Measurements from ENCODE around the gene ZNF121.
A peak's percentile ranks its signal among the peaks of the same experiment; 100 is the strongest.

Gene ZNF121

DNA sequence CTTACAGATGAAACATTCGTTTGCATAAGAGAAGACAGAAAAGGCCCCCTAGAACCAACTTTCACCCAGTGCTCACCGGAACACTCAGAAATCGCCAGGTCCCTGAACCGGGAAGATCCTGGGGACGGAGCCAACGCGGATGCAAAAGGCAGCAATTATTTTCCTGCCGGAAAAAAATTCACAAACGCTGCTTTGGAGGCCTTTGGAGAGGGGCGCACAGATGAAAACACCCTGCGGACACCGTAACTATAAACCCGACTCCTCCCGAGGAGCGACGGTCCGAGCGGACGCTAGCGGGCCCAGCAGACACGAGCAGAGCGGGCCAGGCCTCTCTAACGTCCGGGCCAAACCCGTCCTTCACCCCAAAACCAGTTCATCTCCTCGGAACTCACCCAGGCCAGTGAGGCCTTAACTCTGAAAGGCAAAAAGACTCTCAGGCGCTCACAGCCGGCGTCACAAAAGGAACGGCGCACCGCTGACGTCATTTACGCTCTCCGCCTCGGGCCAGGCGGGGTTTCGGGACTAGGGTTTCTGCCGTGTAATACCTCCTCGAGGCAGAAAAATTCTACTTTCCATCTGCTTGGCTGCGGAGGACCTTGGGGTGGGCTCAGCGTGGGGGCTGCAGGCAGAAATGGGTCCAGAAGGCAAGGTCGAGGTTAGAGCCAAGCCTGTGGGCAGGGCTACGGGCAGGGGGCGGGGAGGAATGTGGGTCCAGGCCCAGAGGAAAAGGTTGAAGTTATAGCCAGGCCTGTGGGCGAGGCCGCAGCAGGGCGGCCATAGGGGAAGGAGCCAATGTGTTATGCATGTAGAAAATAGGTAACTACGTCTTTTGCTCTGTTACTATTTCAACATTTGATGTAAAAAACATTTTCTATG, 45.9 kb downstream of the ZNF121 start, which contains the start of gene ZNF426:
ZNF426 (minus strand) TSS at position 463 of the 876 bp plus-strand sequence. CDS start 2,413 bp downstream, outside the sequence.
- DNase-seq, result peak; percentile 87

DNA sequence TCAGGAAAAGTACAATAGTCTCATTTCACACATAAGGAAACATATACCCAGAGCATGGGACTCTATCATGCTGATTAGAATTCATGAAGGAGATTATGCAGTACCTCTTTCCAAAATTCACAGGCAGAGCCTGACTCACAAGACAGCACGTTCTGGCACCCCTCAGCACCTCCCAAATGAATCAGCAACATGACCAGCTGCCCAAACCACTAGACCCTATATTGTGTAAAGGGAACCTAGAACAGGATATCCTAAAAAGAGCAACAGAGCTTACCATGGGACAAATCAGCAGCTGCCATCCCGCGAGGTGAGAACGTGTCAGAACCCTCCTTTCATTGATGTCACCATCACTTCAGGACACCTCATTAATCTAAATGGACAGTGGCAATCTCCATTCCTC, 48.4 kb downstream of the ZNF121 start:
- DNase-seq, result no peak

DNA sequence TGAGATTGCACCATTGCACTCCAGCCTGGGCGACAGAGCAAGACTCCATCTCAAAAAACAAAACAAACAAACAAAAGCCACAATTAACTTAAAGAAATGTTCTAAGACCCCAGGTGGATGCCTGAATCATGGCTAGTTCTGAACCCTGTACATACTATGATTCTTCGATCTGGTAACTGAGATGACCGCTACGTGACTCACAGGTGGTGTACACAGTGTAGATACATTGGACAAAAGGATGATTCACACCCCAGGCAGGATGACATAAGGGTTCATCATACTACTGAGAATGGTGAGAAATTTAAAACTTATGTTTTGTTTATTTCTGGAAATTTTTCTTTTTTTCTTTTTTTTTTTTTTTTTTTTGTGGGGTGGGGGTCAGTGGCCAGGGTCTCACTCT, 52.4 kb downstream of the ZNF121 start:
- DNase-seq, result no peak

DNA sequence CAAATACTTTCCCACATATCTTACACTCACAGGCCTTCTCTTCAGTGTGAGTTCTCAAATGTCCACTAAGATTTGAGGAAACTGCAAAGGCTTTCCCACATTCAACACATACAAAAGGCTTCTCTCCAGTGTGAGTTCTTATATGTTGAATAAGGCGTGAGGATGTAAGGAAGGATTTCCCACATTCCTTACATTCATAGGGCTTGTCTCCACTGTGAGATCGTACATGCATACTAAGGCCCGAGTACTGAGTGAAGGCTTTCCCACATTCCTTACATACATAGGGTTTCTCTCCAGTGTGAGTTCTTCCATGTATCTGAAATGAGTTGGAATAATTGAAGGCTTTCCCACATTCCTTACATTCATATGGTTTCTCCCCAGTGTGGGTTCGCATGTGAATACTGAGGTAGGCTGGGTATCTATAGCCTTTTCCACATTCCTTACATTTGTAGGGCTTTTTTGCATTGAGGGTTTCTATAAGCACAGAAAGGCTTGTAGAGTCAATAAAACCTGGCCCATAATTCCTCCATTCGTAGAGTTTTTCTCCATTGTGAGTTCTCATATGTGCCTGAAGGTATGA, 55.5 kb downstream of the ZNF121 start:
- no peak for DNase-seq

DNA sequence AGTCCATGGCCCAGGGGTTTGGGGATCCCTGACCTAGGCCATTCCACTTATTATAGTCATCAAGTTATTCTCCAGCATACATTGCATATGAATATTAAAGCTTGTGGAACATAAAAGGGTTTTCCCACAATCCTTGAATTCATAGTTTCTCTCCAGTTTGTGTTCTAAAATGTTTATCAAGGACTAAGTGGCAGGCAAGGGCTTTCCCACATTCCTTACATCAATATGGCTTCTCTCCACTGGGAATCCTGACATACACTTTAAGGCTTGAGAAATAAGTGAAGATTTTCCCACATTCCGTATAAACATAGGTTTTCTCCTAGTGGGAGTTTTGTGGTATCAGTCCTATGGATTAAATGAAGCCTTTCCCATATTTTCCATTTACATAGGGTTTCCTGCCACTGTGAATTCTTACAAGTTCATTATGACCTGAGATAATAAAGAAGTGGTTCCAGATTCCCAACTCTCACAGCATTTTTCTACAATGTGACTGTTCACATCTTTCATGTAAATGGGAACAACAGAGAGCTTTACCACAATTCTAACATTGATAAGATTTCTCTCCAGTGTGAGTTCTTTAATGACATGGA, 60.3 kb downstream of the ZNF121 start:
- no peak for DNase-seq

Measured in activated naive CD4-positive, alpha-beta T cell treated with Interleukin-2 at 50 U/mL for 16 hours (primary cell).